ENCODE measurements around the gene NAA35. TPM values are rescaled to one million over a fixed set of nuclear protein-coding genes. Genes with fewer than 3 reads are reported as not detected.
"Not testable (repeated sequence)": the region's sequence is repeated elsewhere in the genome, so short reads cannot be mapped to it uniquely, and the experiment has no call there.

Gene NAA35
- total and polyA plus RNA-seq, 7 experiments from 2014 or later: 14.4 to 28.6 (median 23.4) TPM

DNA sequence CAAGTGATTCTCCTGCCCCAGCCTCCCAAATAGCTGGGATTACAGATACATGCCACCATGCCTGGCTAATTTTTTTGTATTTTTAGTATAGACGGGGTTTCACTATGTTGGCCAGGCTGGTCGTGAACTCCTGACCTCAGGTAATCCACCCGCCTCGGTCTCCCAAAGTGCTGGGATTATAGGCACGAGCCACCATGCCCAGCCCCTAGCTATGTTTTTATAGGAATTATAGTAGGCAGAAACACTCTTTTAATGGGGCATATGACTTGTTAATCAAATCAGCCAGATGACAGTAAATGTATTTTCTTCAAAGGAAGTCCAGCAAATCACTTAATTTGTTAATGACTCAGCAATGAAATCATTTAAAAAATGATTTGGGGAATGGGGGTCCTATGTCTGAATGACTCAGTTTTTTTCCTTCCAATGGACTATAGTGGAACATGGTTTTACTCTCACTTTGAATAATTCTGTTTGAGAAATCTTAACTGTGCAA is 33.2 kb downstream of the NAA35 start:
- H3K36me3 Mint-ChIP-seq: peaks cover 22 to 66% (median 55%) of the 10 kb centered on the region in 5 donors

DNA sequence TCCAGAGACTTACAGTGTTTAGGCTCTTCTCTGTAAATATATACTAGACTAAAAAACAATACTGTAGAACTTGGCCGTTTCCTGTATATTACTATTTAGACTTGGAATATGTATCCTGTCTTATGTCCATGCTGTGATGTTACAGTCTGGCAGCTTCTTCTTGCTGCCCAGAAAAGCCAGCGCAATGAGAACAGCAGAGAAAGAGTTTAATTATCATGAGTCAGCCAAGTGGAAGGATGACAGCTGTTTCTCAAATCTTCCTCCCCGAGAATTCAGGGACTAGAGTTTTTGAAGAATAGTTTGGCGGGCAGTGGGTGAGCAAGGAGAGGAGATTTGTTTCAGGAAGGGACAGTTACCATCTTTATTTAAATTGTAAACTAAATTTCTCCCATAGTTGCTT is 37.5 kb downstream of the NAA35 start:
- no peaks in the 10 kb centered on the region for H3K27me3 ChIP-seq (ENCODE audit: control insufficient read depth in 2 of 2, insufficient read depth in 2 of 2, low read length in 2 of 2)
- POLR2A ChIA-PET: no interaction called here
- no peak overlapping the region for H3K4me3 ChIP-seq (ENCODE audit: low read length)
- H3K27ac Mint-ChIP-seq: no peak overlapping the region
- H3K36me3 Mint-ChIP-seq: peaks cover 20 to 75% (median 55%) of the 10 kb centered on the region in 5 donors
- H3K4me1 Mint-ChIP-seq: no peaks in the 10 kb centered on the region
- ATAC-seq: no peak
- CTCF ChIA-PET: no interaction called here
- no peak overlapping the region for H3K4me3 Mint-ChIP-seq
- H3K4me1 ChIP-seq (ENCODE audit: control insufficient read depth in 2 of 2, insufficient read depth in 2 of 2, low read length in 2 of 2): no peaks in the 10 kb centered on the region
- intact Hi-C loops (cut with micrococcal nuclease): no loop called here
- H3K27ac ChIP-seq (ENCODE audit: low read depth, low read length): no peak overlapping the region
- no peaks in the 10 kb centered on the region for H3K27me3 Mint-ChIP-seq
- H3K9me3 ChIP-seq (ENCODE audit: control insufficient read depth in 2 of 3, low read length in 3 of 3): no peaks in the 10 kb centered on the region
- no peak for DNase-seq
- H3K9me3 Mint-ChIP-seq: no peaks in the 10 kb centered on the region
- H3K36me3 ChIP-seq (ENCODE audit: control insufficient read depth in 2 of 3, insufficient read depth in 3 of 3, low read length in 3 of 3): peaks cover 0 to 50% (median 30%) of the 10 kb centered on the region in 3 experiments

More for the DNA sequence above, 33.2 kb downstream of the NAA35 start:
- intact Hi-C loops (cut with micrococcal nuclease); POLR2A ChIA-PET; H3K27me3 Mint-ChIP-seq; H3K9me3 ChIP-seq (ENCODE audit: control insufficient read depth in 2 of 3, low read length in 3 of 3); H3K27ac Mint-ChIP-seq; ATAC-seq; H3K4me3 ChIP-seq (ENCODE audit: low read length); DNase-seq; H3K27ac ChIP-seq (ENCODE audit: low read depth, low read length); H3K27me3 ChIP-seq (ENCODE audit: control insufficient read depth in 2 of 2, insufficient read depth in 2 of 2, low read length in 2 of 2); H3K4me1 ChIP-seq (ENCODE audit: control insufficient read depth in 2 of 2, insufficient read depth in 2 of 2, low read length in 2 of 2); H3K9me3 Mint-ChIP-seq; H3K4me3 Mint-ChIP-seq: not testable (repeated sequence)
- peaks cover 0 to 14% (median 0%) of the 10 kb centered on the region in 7 donors for H3K4me1 Mint-ChIP-seq
- peaks cover 0 to 34% (median 21%) of the 10 kb centered on the region in 3 experiments for H3K36me3 ChIP-seq (ENCODE audit: control insufficient read depth in 2 of 3, insufficient read depth in 3 of 3, low read length in 3 of 3)
- CTCF ChIA-PET: interaction anchor here (0.6 kb wide), 1 partner anchor 254 kb away, joined by 3 read pairs; no protein-coding TSS in a partner anchor

DNA sequence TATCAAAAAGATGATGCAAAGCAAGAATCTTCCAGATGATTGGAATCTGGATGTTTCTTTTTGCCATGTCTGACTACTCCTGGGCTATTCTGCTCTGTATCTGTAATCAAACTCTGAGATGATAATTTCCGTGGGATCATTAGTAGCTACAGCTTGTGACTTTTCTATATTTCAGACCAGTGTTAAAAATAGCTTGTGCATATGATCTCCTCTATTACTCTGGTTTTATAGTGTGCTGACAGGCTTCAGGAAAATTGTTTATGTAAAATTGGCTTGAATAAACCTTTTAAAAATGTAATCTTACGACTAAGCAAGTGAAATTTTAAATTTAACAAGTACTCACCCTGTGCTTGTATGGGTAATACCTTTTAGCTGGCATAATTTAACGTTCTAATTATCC is 40.4 kb downstream of the NAA35 start:
- intact Hi-C loops (cut with micrococcal nuclease): no loop called here

DNA sequence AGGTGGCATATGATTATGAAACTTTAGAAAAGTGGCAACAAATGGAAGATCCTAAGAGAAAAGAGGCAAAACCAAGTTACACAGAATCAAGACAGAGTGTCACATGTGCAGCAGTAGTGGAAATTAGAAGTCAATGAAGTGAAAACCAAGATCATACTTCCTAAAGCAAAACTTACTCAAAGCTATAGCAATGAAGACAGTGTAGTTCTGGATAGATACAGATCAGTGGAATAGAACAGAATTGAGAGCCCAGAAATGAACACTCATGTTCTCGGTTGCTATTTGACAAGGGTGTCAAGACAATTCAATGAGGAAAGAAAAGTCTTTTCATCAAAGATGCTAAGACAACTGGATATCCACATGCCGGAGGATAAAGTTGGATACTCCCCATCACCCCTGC is 43.5 kb downstream of the NAA35 start:
- intact Hi-C loops (cut with micrococcal nuclease): no loop called here
- H3K36me3 Mint-ChIP-seq: peaks cover 29 to 89% (median 65%) of the 10 kb centered on the region in 5 donors
- H3K4me3 ChIP-seq (ENCODE audit: low read length): no peak overlapping the region
- ChIA-PET CTCF (no interaction called here), POLR2A (interaction anchor here (0.7 kb wide), 1 partner anchor 30 kb away, joined by 3 read pairs; no protein-coding TSS in a partner anchor)
- no peaks in the 10 kb centered on the region for H3K27me3 Mint-ChIP-seq
- no peak overlapping the region for H3K27ac Mint-ChIP-seq
- no peak for DNase-seq
- H3K9me3 Mint-ChIP-seq: peaks cover 0 to 5% (median 0%) of the 10 kb centered on the region in 11 donors
- H3K36me3 ChIP-seq (ENCODE audit: control insufficient read depth in 2 of 3, insufficient read depth in 3 of 3, low read length in 3 of 3): peaks cover 0 to 45% (median 13%) of the 10 kb centered on the region in 3 experiments
- H3K27me3 ChIP-seq (ENCODE audit: control insufficient read depth in 2 of 2, insufficient read depth in 2 of 2, low read length in 2 of 2): no peaks in the 10 kb centered on the region
- ATAC-seq: no peak
- no peak overlapping the region for H3K4me3 Mint-ChIP-seq
- H3K4me1 ChIP-seq (ENCODE audit: control insufficient read depth in 2 of 2, insufficient read depth in 2 of 2, low read length in 2 of 2): no peaks in the 10 kb centered on the region
- no peaks in the 10 kb centered on the region for H3K4me1 Mint-ChIP-seq
- H3K27ac ChIP-seq (ENCODE audit: low read depth, low read length): no peak overlapping the region
- H3K9me3 ChIP-seq (ENCODE audit: control insufficient read depth in 2 of 3, low read length in 3 of 3): no peaks in the 10 kb centered on the region

More for the DNA sequence above, 40.4 kb downstream of the NAA35 start:
- Mint-ChIP-seq H3K27me3 (no peaks in the 10 kb centered on the region), H3K36me3 (peaks cover 38 to 92% (median 73%) of the 10 kb centered on the region in 5 donors), H3K9me3 (peaks cover 0 to 5% (median 0%) of the 10 kb centered on the region in 11 donors), H3K4me3 (no peak overlapping the region), H3K4me1 (no peaks in the 10 kb centered on the region), H3K27ac (no peak overlapping the region)
- ATAC-seq (no peak), DNase-seq (no peak)
- Histone ChIP-seq H3K9me3 (ENCODE audit: control insufficient read depth in 2 of 3, low read length in 3 of 3) (no peaks in the 10 kb centered on the region), H3K4me3 (ENCODE audit: low read length) (no peak overlapping the region), H3K27ac (ENCODE audit: low read depth, low read length) (no peak overlapping the region), H3K27me3 (ENCODE audit: control insufficient read depth in 2 of 2, insufficient read depth in 2 of 2, low read length in 2 of 2) (no peaks in the 10 kb centered on the region), H3K4me1 (ENCODE audit: control insufficient read depth in 2 of 2, insufficient read depth in 2 of 2, low read length in 2 of 2) (no peaks in the 10 kb centered on the region), H3K36me3 (ENCODE audit: control insufficient read depth in 2 of 3, insufficient read depth in 3 of 3, low read length in 3 of 3) (peaks cover 0 to 62% (median 29%) of the 10 kb centered on the region in 3 experiments)
- ChIA-PET POLR2A (no interaction called here), CTCF (no interaction called here)

DNA sequence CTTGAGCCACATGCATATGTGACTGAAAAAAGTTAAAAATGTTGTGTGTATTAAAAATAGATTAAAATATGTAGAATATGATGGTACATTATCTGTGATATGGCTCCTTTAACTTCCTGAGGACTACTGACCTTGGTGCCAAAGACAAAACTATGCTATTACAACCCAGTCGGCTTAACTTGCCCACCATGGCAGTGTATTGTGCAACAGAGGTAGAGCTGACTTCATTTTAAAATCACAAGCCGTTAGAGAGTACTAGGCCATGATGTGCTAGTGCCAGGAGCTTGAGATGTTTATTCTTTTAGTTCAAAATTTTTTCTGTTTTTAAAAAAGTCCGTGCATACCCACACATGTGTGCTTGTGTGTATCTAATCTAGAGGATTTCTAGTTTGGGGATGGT is 46.3 kb downstream of the NAA35 start:
- Mint-ChIP-seq H3K27me3 (no peaks in the 10 kb centered on the region), H3K4me1 (peaks cover 0 to 10% (median 8%) of the 10 kb centered on the region in 7 donors), H3K4me3 (no peak overlapping the region), H3K36me3 (peaks cover 34 to 82% (median 67%) of the 10 kb centered on the region in 5 donors), H3K27ac (no peak overlapping the region), H3K9me3 (peaks cover 0 to 7% (median 0%) of the 10 kb centered on the region in 11 donors)
- no peak for ATAC-seq
- Histone ChIP-seq H3K4me3 (ENCODE audit: low read length) (no peak overlapping the region), H3K4me1 (ENCODE audit: control insufficient read depth in 2 of 2, insufficient read depth in 2 of 2, low read length in 2 of 2) (no peaks in the 10 kb centered on the region), H3K27me3 (ENCODE audit: control insufficient read depth in 2 of 2, insufficient read depth in 2 of 2, low read length in 2 of 2) (no peaks in the 10 kb centered on the region), H3K36me3 (ENCODE audit: control insufficient read depth in 2 of 3, insufficient read depth in 3 of 3, low read length in 3 of 3) (peaks cover 0 to 39% (median 4%) of the 10 kb centered on the region in 3 experiments), H3K27ac (ENCODE audit: low read depth, low read length) (no peak overlapping the region), H3K9me3 (ENCODE audit: control insufficient read depth in 2 of 3, low read length in 3 of 3) (no peaks in the 10 kb centered on the region)
- intact Hi-C loops (cut with micrococcal nuclease): no loop called here
- ChIA-PET POLR2A (no interaction called here), CTCF (no interaction called here)
- DNase-seq: no peak

DNA sequence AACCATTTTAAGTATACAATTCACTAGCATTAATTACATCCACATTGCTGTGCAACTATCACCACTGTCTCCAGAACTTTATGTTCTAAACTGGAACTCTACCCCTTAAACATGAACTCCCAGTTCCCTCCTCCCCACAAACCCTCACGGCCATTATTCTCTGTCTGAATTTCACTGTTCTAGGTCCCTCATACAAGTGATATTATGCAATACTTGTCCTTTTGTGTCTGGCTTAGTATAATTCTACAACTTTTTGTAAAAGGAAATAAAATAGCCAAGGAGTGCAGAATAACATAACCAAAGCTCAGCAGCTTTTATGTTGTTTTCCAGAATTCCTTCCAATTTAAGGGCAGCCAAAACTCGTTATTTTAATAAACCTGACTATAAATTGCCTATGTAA is 53.2 kb downstream of the NAA35 start:
- no peaks in the 10 kb centered on the region for H3K9me3 ChIP-seq (ENCODE audit: control insufficient read depth in 2 of 3, low read length in 3 of 3)
- ATAC-seq: no peak
- intact Hi-C loops (cut with micrococcal nuclease): no loop called here
- Mint-ChIP-seq H3K27me3 (no peaks in the 10 kb centered on the region), H3K4me3 (no peak overlapping the region), H3K27ac (no peak overlapping the region), H3K9me3 (peaks cover 0 to 4% (median 0%) of the 10 kb centered on the region in 11 donors), H3K36me3 (peaks cover 16 to 69% (median 46%) of the 10 kb centered on the region in 5 donors), H3K4me1 (peaks cover 0 to 17% (median 9%) of the 10 kb centered on the region in 7 donors)
- no peaks in the 10 kb centered on the region for H3K27me3 ChIP-seq (ENCODE audit: control insufficient read depth in 2 of 2, insufficient read depth in 2 of 2, low read length in 2 of 2)
- no peak for DNase-seq
- ChIA-PET CTCF (no interaction called here), POLR2A (no interaction called here)
- no peaks in the 10 kb centered on the region for H3K4me1 ChIP-seq (ENCODE audit: control insufficient read depth in 2 of 2, insufficient read depth in 2 of 2, low read length in 2 of 2)
- H3K4me3 ChIP-seq (ENCODE audit: low read length): no peak overlapping the region
- H3K27ac ChIP-seq (ENCODE audit: low read depth, low read length): no peak overlapping the region
- H3K36me3 ChIP-seq (ENCODE audit: control insufficient read depth in 2 of 3, insufficient read depth in 3 of 3, low read length in 3 of 3): peaks cover 0 to 20% (median 4%) of the 10 kb centered on the region in 3 experiments

DNA sequence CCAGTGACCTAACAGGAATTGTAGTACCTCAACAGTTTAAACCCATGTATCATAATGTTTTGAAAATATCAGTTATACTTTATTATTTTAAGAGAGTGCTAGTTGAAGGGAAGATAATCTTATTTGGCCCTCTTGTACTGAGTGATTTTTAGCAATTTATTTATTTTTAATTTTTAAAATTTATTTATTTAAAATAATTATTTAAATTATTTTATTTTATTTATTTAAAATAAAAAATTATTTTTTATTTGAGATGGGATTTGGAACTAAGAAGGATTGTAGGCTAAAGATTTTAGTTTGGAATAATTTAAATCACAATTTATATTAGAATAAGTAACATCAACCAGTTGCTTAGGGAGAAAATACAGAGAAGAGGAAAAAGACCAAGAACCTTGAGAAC is 54.2 kb downstream of the NAA35 start:
- no peak for ATAC-seq
- DNase-seq: no peak
- Histone ChIP-seq H3K36me3 (ENCODE audit: control insufficient read depth in 2 of 3, insufficient read depth in 3 of 3, low read length in 3 of 3) (peaks cover 0 to 20% (median 4%) of the 10 kb centered on the region in 3 experiments), H3K4me1 (ENCODE audit: control insufficient read depth in 2 of 2, insufficient read depth in 2 of 2, low read length in 2 of 2) (no peaks in the 10 kb centered on the region), H3K27me3 (ENCODE audit: control insufficient read depth in 2 of 2, insufficient read depth in 2 of 2, low read length in 2 of 2) (no peaks in the 10 kb centered on the region), H3K27ac (ENCODE audit: low read depth, low read length) (no peak overlapping the region), H3K9me3 (ENCODE audit: control insufficient read depth in 2 of 3, low read length in 3 of 3) (no peaks in the 10 kb centered on the region), H3K4me3 (ENCODE audit: low read length) (no peak overlapping the region)
- intact Hi-C loops (cut with micrococcal nuclease): no loop called here
- H3K4me1 Mint-ChIP-seq: peaks cover 0 to 17% (median 9%) of the 10 kb centered on the region in 7 donors
- no peak overlapping the region for H3K4me3 Mint-ChIP-seq
- peaks cover 17 to 65% (median 41%) of the 10 kb centered on the region in 5 donors for H3K36me3 Mint-ChIP-seq
- no peak overlapping the region for H3K27ac Mint-ChIP-seq
- ChIA-PET CTCF (no interaction called here), POLR2A (no interaction called here)
- peaks cover 0 to 4% (median 0%) of the 10 kb centered on the region in 11 donors for H3K9me3 Mint-ChIP-seq
- no peaks in the 10 kb centered on the region for H3K27me3 Mint-ChIP-seq
